ENCODE measurements around the gene HSD3B2.
"Not testable (repeated sequence)": the region's sequence is repeated elsewhere in the genome, so short reads cannot be mapped to it uniquely, and the experiment has no call there.

HSD3B2 gene

DNA sequence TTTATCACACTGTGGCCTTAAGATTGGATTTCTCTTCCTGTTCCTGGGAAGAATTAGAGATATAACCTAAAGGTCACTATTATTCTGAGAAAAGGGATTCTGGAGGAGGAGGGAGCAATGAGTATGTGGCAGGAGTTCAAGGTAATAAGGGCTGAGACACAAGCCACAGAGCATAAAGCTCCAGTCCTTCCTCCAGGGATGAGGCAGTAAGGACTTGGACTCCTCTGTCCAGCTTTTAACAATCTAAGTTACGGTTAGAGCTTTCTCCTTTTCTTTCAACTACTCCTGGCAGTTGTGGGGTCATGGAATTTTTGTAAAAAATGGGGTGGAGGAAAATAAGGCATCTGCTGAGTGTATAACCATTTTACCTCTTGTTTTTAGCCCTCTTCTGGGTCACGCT, at the start of gene HSD3B2:
Gene HSD3B2, plus strand, starts transcription at position 201 of the 400 bp plus-strand sequence. CDS start 270 bp downstream, outside the sequence.
- no peak for DNase-seq (ENCODE audit: low spot score)

DNA sequence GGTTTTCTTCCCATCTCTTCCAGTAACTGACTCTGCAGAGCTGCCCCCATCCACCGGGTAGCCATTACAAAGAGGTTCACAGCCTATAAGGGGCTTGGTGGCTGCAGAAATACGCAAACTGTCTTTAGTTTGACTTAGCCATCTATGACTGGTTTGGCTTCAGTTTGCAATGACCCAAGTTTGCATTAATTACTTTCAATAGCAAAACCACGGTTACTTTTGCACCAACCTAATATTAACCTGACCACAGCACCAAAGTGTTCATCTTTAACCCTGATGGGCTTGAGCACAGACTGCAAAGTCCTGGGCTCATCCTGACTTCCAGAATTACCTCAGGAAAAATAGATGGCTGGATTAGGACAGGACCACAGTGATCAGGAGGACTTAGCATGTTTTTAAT, 48.5 kb upstream of the HSD3B2 start:
- DNase-seq (ENCODE audit: low spot score) = no peak

DNA sequence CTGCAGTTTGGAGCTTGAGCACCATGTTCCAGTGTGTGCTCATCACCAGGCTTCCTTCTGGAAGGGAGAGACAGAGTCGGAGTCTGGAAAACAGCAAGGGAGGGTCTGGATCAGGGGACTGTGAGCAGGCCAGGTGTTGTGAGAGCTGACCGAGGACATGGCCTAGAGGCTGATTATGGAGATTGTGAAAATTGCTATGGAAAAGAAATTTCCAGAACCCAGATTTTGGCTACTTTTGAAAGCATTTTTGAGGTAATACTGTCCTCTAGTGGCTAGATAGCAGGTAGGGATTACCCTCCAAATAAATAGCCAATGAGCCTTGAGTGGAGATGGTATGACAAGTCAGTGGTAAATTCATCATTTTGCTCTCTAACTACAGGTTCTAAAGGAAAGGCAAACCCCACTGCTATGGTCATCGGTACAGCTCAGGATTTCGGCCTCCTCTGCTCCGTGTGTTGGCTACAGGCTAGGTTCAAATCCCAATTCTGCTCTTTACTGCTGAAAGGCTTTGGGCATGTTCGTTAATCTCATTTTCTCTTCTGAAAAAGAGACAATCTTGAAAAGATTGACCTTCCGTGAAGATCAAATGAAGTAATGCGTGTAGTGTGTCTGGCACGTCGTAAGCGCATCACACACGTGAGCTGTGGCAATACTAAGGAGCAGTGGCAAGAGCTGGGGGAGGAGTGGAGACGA, 47.4 kb upstream of the HSD3B2 start:
- peak; percentile 40 for DNase-seq (ENCODE audit: low spot score)

DNA sequence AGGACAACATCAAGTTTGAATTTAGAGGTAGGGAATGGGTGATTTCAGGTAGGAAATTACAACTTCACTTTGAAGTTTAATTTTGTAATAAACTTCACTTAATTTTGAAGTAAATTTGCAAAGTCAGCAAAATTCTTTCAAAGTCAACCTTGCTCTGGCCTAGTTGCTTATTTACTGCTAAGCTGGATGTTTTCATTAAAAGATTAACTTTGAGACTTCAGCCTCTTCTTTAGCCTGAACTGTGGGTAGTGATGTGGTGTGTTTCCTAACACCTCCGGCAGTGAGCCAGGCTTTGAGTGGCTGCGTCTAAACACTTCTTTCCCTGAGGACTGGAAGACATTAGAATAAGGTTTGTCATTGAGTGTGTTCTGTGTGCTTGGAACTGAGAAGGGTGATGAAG, 46.4 kb upstream of the HSD3B2 start, which contains the start of gene HAO2:
Gene HAO2, plus strand, starts transcription at position 232 of the 400 bp plus-strand sequence. CDS start 12,301 bp downstream, outside the sequence.
- no peak for DNase-seq (ENCODE audit: low spot score)

DNA sequence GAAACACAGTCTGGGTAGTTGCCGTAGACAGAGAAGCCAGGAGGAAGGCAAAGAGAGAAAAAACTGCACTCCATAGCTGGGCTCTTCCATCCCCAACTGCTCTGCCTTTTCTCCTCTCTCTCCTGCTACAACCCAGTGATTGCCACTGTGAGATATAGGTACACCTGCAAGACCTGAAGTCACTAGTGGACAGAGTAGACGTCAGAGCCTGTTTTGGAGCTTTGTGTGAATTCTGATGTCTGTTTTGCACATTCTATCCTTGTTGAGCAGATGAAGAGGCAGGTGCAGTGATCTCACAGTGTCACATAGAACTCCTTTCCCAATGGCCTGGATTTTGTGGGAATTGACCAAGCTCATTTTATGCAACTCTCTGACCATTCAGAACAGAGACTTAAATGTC, 44.2 kb upstream of the HSD3B2 start:
- DNase-seq (ENCODE audit: low spot score) = no peak

DNA sequence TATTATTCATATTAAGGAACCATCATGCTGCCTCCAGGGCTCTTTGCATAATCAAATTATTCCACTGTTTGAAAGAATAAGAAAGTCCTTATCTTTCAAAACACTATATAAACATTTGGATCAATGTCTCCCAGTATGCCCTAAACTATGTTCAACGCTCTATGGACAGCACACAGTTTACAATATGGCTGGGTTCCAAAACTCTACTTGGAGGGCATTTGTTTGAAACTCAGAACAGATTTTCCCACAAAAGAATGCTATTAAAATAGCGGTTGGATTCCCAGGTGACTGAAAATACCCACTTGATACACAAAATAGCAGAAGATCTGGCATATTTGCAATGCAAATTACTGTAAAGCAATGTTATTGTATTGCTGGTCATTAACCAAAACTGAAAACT, 43.1 kb upstream of the HSD3B2 start:
- no peak for DNase-seq (ENCODE audit: low spot score)

DNA sequence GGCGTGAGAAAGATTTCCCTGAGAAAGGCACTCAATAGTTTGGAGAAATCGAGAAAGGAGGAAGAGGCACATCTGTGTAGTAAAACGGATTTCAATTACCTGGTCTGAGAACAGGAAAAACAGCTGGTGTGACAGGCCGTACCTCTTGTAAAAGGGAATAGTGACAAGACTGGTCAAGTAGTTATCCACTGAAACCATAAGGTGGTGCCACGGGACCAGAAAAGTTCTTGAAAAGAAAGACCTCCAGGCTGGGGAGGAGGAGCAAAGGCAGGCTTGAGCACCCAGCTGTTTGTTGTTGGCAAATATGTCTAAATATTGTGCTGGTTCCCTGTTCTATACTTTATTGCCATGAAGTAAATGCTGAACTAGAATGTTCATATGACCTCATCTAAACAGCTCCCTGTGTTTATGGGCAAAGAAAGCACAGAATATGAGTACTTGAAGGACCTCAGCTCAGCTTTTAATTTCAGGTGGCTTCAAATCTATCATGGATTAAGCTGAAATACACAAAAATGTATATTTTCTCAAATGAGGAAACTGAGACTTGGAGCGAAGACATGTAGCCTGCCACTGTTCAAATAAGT, 42.4 kb upstream of the HSD3B2 start:
- DNase-seq (ENCODE audit: low spot score) = peak; percentile 70

DNA sequence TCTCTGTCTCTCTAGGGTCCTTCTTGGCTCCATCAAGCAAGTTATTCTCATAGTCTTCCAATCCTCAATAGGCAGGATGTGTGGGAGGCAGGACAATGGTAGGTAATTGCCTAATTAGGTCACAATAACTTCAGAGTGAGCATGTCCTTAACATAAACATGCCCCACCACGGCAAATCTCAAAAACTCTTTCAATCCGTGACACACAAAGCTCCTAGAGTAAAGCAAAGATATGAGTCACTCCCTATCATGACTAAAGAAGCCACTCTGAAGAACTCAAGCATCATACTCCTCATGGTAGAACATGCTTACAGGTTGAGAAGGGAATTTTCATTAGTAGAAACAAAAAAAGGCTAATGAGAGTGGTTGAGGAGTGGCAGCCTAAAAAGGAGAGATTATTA, 41.5 kb upstream of the HSD3B2 start:
- no peak for DNase-seq (ENCODE audit: low spot score)

DNA sequence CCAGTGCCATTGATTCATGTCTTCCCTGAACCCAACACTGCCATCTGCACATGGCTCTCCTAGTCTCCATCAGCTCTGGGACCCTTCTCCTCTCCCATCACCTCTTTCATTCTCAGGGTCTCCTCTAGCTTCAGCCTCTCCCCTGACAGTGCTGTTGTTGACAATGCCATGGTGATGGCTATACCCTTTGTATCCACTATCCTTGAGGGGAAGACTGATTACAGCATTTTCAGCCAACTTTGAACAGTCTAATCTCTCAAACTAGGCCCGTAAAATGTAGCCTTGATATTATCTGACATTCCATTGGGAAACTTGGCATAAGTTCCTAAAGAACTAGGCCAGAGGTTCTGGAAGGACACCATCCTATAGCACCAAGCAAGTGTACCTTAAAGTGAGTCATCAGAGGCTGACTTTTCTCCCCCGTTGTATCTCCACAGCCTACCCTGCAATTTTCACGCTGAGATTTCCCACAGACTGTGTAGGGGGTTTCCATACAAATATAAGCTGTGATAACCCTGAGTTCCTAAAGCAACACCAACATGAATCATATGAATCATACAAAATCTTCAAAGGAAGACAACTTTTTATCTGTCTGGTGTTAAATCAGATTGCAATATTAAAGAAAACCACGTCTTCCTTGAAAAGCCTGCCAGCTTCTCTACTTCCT, 40.6 kb upstream of the HSD3B2 start:
- DNase-seq (ENCODE audit: low spot score) = no peak

DNA sequence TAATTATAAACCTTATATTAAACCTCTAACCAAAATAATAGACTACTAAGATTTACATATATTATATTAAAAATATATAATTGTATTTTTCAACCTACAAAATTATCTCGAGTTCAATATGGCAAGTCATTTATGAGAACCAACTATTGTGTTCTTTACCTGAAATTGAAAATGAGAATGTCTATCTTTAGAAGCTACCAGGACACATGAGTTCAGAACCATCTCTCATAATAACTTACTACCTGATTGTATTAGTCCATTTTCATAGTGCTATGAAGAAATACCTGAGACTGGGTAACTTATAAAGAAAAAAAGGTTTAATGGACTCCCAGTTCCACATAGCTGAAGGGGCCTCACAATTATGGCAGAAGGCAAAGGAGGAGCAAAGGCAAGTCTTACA, 39.6 kb upstream of the HSD3B2 start:
- no peak for DNase-seq (ENCODE audit: low spot score)

DNA sequence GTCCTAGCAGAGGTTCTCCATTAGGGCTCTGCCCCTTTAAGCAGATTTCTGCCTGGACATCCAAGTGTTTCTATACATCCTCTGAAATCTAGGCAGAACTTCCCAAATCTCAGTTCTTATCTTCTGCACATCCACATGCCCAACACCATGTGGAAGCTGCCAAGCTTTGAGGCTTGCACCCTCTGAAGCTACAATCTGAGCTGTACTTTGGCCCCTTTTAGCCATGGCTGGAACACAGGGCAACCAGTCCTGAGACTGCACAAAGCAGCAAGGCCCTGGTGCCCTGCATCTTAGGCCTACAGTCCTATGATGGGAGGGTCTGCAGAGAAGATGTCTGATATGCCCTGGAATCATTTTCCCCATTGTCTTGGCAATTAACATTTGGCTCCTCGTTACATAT, 38.4 kb upstream of the HSD3B2 start:
- no peak for DNase-seq (ENCODE audit: low spot score)

DNA sequence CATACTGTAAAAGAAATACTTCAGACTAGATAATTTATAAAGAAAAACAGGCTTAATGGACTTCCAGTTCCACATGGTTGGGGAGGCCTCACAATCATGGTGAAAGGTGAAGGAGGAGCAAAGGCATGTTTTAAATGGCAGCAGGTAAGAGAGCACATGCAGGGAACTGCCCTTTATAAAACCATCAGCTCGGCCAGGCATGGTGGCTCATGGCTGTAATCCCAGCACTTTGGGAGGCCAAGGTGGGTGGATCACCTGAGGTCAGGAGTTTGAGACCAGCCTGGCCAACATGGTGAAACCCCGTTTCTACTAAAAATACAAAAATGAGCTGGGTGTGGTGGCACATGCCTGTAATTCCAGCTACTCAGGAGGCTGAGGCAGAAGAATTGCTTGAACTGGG, 37.4 kb upstream of the HSD3B2 start:
- DNase-seq (ENCODE audit: low spot score) = not testable (repeated sequence)

DNA sequence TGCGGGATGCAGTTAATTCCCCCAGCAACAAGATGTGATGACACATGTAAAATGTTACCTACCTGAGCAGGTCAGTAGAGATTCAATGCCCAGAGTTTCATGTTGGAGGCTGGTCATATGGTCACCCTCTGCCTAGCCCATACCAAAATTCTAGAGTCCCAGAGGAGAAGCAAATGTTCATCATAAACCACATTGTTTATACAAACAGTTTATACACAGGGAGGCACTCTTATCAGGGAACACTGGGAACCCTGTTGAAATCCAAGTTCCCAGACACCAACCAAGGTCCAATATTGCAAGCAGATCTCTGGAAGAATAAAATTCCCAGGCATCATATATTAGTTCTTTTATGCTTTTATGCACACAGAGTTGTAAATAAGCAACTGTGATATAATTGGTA, 35.8 kb upstream of the HSD3B2 start:
- DNase-seq (ENCODE audit: low spot score) = no peak

DNA sequence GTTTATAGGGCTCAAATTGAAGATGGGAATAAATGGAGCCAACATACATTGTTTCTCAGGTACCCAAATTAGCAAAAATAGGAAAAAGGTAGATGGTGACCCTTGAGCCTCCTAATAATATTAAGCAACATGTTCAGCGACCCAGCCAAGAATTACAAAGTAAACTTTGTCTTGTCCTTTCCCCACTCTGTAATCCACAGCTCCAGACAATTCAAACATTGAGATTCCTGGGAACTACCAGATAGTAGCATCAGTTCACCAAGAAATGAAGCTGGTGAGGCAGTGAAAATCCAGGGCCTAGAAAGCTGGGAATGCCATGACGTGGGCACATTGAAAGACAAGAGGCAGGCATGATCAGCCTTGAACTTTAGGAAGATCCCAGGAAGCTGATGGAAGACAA, 34.6 kb upstream of the HSD3B2 start:
- DNase-seq (ENCODE audit: low spot score) = no peak

DNA sequence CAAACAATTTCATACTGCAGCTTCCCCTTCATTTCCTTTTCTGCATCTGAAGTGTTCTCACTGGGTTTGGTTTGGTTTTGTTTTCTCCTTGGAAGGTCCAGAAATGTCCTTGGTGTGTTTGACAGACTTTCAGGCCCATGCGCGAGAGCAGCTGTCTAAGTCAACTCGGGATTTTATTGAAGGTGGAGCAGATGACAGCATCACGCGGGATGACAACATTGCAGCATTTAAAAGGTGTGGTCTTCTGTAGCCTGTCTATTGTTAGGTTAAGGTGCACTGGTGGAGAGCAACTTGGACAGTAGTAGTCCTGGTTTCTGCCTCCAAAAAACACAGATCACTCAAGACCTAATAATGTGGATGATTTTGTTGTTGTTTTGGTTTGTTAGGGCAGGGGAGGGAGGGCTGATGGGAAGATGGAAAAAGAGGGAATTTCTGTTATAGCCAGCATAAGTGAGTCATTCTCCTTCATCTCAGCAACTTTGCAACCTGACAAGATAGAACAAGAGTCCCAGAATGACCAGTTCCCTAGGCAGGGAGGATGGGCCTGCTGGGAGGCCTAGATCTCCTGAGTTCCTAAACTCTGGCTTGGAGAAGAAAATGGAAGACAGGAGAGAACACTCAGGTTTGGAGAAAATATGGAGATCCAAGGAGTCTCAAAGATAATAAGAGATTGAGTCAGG, 33.8 kb upstream of the HSD3B2 start:
- DNase-seq (ENCODE audit: low spot score) = no peak

DNA sequence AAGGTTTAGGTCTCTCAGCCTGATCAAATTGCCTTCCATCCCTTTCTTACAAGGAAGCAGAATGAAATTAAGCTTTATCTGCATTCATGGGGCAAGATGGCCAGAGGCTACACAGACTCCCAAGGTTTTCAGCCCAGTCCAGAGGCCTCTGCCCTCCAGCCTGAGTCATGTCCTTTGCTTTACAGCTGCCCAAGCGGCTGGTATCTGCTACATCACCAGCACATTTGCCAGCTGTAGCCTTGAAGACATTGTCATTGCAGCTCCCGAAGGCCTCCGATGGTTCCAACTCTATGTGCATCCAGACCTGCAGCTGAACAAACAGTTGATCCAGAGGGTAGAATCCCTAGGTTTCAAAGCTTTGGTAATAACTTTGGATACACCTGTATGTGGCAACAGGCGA, 30.4 kb upstream of the HSD3B2 start:
- DNase-seq (ENCODE audit: low spot score) = no peak

DNA sequence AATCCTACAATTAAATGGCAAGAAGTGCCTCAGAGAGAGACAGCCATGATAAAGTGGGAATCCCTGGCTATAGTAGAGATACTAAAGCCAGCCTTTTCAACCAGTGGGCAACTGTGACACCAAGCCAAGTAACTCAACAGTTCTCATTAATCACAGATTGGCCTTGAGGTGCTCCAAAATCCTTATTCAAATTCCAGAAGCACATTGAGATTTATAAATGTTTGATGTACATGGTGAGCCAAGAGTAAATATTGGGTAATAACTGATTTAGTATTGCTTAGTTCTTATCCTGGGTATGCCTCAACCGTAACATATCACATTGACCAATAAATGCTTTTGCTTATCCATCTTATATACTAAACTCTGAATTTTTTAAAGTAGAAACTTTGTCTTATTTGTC, 29.3 kb upstream of the HSD3B2 start:
- no peak for DNase-seq (ENCODE audit: low spot score)

DNA sequence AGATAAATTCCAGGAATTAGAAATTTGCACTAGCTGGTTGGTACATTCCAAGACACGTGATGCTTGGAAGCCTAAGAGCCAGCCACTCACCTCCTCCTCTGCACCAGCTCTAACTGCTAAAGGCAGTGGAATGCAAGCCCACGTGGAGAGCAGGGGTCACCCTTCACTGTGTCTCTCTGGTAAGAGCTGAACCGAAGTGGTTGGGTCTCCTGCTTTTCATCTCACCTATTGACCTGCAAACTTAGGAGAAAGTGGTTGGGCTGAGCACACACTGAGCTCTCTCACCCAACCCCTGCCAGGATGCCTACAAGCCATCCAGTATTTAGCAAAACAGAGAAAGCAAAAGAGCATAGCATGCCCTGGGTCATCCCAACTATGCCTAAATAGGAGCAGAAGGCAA, 27.1 kb upstream of the HSD3B2 start:
- no peak for DNase-seq (ENCODE audit: low spot score)

DNA sequence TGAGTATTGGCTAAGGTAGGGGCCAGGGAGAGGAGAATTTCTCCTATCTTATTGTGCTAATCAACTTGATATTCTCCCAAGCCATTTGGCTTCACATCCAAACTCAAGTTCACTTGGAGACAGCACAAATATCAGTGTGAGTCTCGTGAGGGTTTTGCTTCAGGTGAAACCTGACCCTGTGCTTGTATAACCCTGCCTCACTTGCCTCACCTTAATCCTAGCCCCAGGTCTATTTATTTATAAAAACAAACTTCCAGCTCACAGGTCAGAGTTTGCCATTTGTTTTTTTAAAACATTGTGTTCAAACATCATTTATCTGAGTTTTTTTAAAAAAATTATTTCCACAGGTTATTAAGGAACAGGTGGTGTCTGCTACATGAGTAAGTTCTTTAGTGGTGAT, 26.5 kb upstream of the HSD3B2 start:
- no peak for DNase-seq (ENCODE audit: low spot score)

DNA sequence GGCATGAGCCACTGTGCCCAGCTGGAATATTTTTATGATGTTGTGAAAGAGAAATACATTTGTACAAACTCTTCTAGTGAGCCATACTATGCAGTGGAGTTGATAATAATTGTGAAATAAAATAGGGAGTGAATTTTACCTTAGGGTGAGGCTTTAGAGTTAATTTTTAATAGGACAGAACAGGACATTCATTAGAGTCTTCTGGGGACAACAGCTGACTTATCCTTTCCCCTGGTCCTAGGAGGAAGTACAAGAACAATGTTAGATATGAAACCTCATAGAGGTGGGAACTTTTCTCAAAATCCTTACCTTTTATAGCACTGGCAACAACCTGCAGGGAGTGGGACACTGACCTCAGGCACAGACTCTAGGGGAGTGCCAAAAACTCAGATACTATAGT, 24.4 kb upstream of the HSD3B2 start:
- DNase-seq (ENCODE audit: low spot score) = no peak

DNA sequence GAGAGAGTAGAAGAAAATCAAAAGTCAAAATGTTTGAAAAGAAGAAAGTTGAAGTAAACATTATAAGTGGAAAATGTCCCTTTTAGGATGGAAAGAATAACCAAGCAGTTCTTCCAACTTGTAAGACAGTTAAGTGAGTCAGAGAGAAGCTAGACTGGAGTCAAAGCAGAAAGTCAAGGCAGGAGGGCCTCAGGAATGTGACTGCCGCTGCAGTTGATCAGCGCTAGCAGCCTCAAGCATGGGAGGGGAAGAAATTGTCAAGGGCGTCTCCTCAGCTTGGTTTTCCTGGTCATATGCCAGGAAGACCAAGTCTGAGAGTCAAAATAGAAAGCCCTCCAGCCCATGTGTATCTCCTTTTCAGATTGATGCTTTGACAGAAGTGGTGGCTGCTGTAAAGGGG, 23.2 kb upstream of the HSD3B2 start:
- DNase-seq (ENCODE audit: low spot score) = no peak

DNA sequence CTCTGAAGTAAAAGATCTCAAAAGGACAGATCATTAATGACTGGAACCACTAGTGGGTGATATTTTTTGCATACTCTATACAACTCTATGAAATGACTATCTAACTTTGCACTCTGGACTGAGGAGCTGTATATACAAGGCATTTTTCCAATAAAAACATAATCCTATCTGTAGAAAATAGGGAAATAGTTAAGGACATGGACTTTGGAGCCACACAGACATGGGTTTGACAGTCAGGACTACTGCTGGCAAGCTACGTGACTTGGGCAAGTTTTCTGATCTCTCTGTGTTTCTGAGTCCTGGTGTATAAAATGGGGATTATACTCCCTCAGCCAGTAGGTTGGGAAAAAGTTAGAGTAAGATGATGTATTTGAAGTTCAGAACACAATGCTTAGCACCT, 20.9 kb upstream of the HSD3B2 start:
- DNase-seq (ENCODE audit: low spot score) = no peak

DNA sequence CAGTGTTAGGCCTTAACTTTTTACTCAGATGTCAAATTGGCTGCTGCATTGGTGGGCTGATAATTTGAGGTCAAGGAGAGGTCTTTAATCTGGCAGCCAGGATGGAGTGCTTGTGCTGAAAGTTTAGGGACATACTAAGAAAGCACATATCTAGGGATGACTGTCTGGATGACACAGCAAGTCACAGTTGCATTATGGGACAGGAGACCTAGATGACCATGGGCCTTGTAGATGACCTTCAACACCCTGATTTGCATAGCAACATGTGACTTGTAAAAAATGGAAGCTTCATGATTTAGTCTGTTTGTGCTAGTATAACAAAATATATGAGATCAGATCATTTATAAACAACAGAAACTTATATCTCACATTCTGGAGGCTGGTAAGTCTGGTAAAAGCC, 18.0 kb upstream of the HSD3B2 start:
- no peak for DNase-seq (ENCODE audit: low spot score)
